Stomach (tissue), 4 donors: ENCODE measurements around the gene FOSL2.

Source experiments
- EP300 ChIP-seq: sonication (generic); formaldehyde crosslinking; IDR thresholded peaks from one replicate; pipeline ENCODE4 v1.6.1; 2017; ENCODE audit warnings: antibody characterized with exemption
- POLR2AphosphoS5 ChIP-seq, 3 donors: sonication (generic); formaldehyde crosslinking; IDR thresholded peaks; one replicate each; pipeline ENCODE4 v1.6.1; 2016; ENCODE audit warnings: antibody characterized with exemption in 3 of 3
- TF ChIP-seq, protein P1 (sequence below), 7 experiments: fragments of 450-650 bp in 4 of 7; fragments of 200-600 bp in 3 of 7; sonication (generic) in 3 of 7; IDR thresholded peaks; one replicate each; pipeline ENCODE4 v1.5.1; 2016 to 2019; ENCODE audit warnings: antibody characterized with exemption in 7 of 7, control low read depth in 2 of 7, mild to moderate bottlenecking in 1 of 7

- TF ChIP-seq, protein P1, sequence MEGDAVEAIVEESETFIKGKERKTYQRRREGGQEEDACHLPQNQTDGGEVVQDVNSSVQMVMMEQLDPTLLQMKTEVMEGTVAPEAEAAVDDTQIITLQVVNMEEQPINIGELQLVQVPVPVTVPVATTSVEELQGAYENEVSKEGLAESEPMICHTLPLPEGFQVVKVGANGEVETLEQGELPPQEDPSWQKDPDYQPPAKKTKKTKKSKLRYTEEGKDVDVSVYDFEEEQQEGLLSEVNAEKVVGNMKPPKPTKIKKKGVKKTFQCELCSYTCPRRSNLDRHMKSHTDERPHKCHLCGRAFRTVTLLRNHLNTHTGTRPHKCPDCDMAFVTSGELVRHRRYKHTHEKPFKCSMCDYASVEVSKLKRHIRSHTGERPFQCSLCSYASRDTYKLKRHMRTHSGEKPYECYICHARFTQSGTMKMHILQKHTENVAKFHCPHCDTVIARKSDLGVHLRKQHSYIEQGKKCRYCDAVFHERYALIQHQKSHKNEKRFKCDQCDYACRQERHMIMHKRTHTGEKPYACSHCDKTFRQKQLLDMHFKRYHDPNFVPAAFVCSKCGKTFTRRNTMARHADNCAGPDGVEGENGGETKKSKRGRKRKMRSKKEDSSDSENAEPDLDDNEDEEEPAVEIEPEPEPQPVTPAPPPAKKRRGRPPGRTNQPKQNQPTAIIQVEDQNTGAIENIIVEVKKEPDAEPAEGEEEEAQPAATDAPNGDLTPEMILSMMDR (IDR thresholded peaks at IDR 0.05) = no peak
- TF ChIP-seq POLR2AphosphoS5 (IDR thresholded peaks at IDR 0.05) (no peak), EP300 (no peak)
Measured at GRCh38 chr2:28343971-28344715, 48.5 kb upstream of the FOSL2 start.
